Measurements from ENCODE around the gene COTL1.
"Not testable (repeated sequence)": the region's sequence is repeated elsewhere in the genome, so short reads cannot be mapped to it uniquely, and the experiment has no call there.

COTL1 gene

GRCh38 chr16:84532855-84533486, 84.9 kb downstream of the COTL1 start:
- DNase-seq (ENCODE audit: low spot score) (no peak), FAIRE-seq (no peak)

- peak; percentile 99 for DNase-seq (ENCODE audit: low spot score)
- peak; percentile 91 for FAIRE-seq
Observed at GRCh38 chr16:84532291-84532724, 85.6 kb downstream of the COTL1 start.

GRCh38 chr16:84531671-84532111, 86.2 kb downstream of the COTL1 start:
- FAIRE-seq (no peak), DNase-seq (ENCODE audit: low spot score) (peak; percentile 12)

- FAIRE-seq, result no peak
- no peak for DNase-seq (ENCODE audit: low spot score)
Observed at GRCh38 chr16:84530590-84530989, 87.3 kb downstream of the COTL1 start.

GRCh38 chr16:84529607-84530006, 88.3 kb downstream of the COTL1 start:
- FAIRE-seq, result no peak
- DNase-seq (ENCODE audit: low spot score), result no peak

GRCh38 chr16:84528322-84528721, 89.6 kb downstream of the COTL1 start:
- FAIRE-seq, result no peak
- no peak for DNase-seq (ENCODE audit: low spot score)

GRCh38 chr16:84527532-84528269, 90.2 kb downstream of the COTL1 start:
- FAIRE-seq (no peak), DNase-seq (ENCODE audit: low spot score) (no peak)

GRCh38 chr16:84526794-84527531, 90.9 kb downstream of the COTL1 start:
- DNase-seq (ENCODE audit: low spot score) (no peak), FAIRE-seq (no peak)

GRCh38 chr16:84524941-84525581, 92.8 kb downstream of the COTL1 start:
- DNase-seq (ENCODE audit: low spot score); FAIRE-seq: not testable (repeated sequence)

GRCh38 chr16:84524346-84524920, 93.4 kb downstream of the COTL1 start:
- no peak for FAIRE-seq
- DNase-seq (ENCODE audit: low spot score), result no peak

- no peak for DNase-seq (ENCODE audit: low spot score)
- no peak for FAIRE-seq
Observed at GRCh38 chr16:84521497-84521770, 96.4 kb downstream of the COTL1 start.

GRCh38 chr16:84520725-84521496, 97.0 kb downstream of the COTL1 start:
- DNase-seq (ENCODE audit: low spot score), result no peak
- no peak for FAIRE-seq

- FAIRE-seq, result no peak
Observed at GRCh38 chr16:84519855-84520254, 98.0 kb downstream of the COTL1 start.

GRCh38 chr16:84518804-84519341, 99.0 kb downstream of the COTL1 start:
- DNase-seq (ENCODE audit: low spot score) (no peak), FAIRE-seq (no peak)

More at GRCh38 chr16:84519855-84520254, 98.0 kb downstream of the COTL1 start:
- DNase-seq (ENCODE audit: low spot score), result no peak

GRCh38 chr16:84518220-84518619, 99.7 kb downstream of the COTL1 start:
- not testable (repeated sequence) for FAIRE-seq
- peak; percentile 80 for DNase-seq (ENCODE audit: low spot score)

- DNase-seq (ENCODE audit: low spot score), result no peak
- no peak for FAIRE-seq
Observed at GRCh38 chr16:84517366-84517765, 100.5 kb downstream of the COTL1 start.
